Measurements from ENCODE around the gene SMIM32.

SMIM32 gene

GRCh38 chr5:136185974-136186665, 6.8 kb downstream of the SMIM32 start:
- no peak for DNase-seq

- no peak for DNase-seq
Measured at GRCh38 chr5:136182618-136183017, 10.3 kb downstream of the SMIM32 start.

GRCh38 chr5:136174021-136174659, 18.8 kb downstream of the SMIM32 start:
- DNase-seq = peak in 1 of 14 donors; percentile 3

- DNase-seq = no peak
Measured at GRCh38 chr5:136169218-136169617, 23.7 kb downstream of the SMIM32 start.

- DNase-seq = no peak
Measured at GRCh38 chr5:136166909-136167308, 26.1 kb downstream of the SMIM32 start.

GRCh38 chr5:136164226-136164625, 28.7 kb downstream of the SMIM32 start:
- DNase-seq = no peak

- peak in 3 of 14 donors; percentile 2 to 7 (median 4) for DNase-seq
Measured at GRCh38 chr5:136162008-136162407, 31.0 kb downstream of the SMIM32 start.

GRCh38 chr5:136159457-136159856, 33.5 kb downstream of the SMIM32 start:
- DNase-seq = no peak

GRCh38 chr5:136157514-136157913, 35.4 kb downstream of the SMIM32 start:
- no peak for DNase-seq

GRCh38 chr5:136155761-136156160, 37.2 kb downstream of the SMIM32 start:
- DNase-seq = no peak

GRCh38 chr5:136155078-136155477, 37.9 kb downstream of the SMIM32 start:
- DNase-seq = no peak

- DNase-seq = no peak
Measured at GRCh38 chr5:136153581-136154236, 39.3 kb downstream of the SMIM32 start.

- DNase-seq = no peak
Measured at GRCh38 chr5:136149891-136150290, 43.1 kb downstream of the SMIM32 start.

- DNase-seq = no peak
Measured at GRCh38 chr5:136147632-136148031, 45.3 kb downstream of the SMIM32 start.

GRCh38 chr5:136146201-136146600, 46.8 kb downstream of the SMIM32 start:
- DNase-seq = no peak

- DNase-seq = no peak
Measured at GRCh38 chr5:136145030-136145429, 47.9 kb downstream of the SMIM32 start.

- DNase-seq = no peak
Measured at GRCh38 chr5:136143763-136144162, 49.2 kb downstream of the SMIM32 start.

- no peak for DNase-seq
Measured at GRCh38 chr5:136143312-136143711, 49.6 kb downstream of the SMIM32 start.

GRCh38 chr5:136141561-136141960, 51.4 kb downstream of the SMIM32 start:
- DNase-seq = no peak
